HCT116 (cell line): ENCODE data around the gene RBM19. TPM values are rescaled to one million over a fixed set of nuclear protein-coding genes. Genes with fewer than 3 reads are reported as not detected.

ENCODE experiments used
- ATAC-seq: fragments of 200-7000 bp; cut with Tn5 transposase; 2 replicates; pipeline ENCODE4 v1.9.1; 2020; ENCODE audit warnings: mild to moderate bottlenecking, moderate library complexity
- BruUV-seq: library from RNA; stranded (reverse); fragments of 400-500 nt; replicated peaks from 2 replicates; lab custom pipeline; 2021; lab: Mats Ljungman, UMichigan
- CTCF ChIA-PET: fragments of 300-600 bp; sonication (Branson Sonifier 250); formaldehyde crosslinking; loops from one replicate; lab custom pipeline; 2021; ENCODE audit warnings: antibody characterized with exemption; lab: Charles Lee
- POLR2A ChIA-PET: fragments of 300-600, 350-600 bp; sonication (Branson Sonifier 250); formaldehyde crosslinking; loops from one replicate; lab custom pipeline; 2021; ENCODE audit warnings: antibody characterized with exemption; lab: Charles Lee
- RAD21 ChIA-PET, 2 experiments: fragments of 300-600 bp; sonication (Branson Sonifier 250); formaldehyde crosslinking; loops; one replicate each; lab custom pipeline; 2023; ENCODE audit warnings: low total read pairs in 2 of 2; ENCODE audit not compliant: uncharacterized antibody in 2 of 2, unreplicated experiment in 2 of 2, low non-redundant PET in 1 of 2; lab: Charles Lee
- DNase-seq: peaks from one replicate; pipeline ENCODE4 v3.0.0-alpha.2; 2010; ENCODE audit warnings: low read depth, low spot score
- H2AFZ ChIP-seq: fragments of 200-600 bp; shearing (Covaris generic), sonication (generic); 2 replicates; pipeline ENCODE4 v1.6.1; 2017; ENCODE audit warnings: low read depth, mixed run types, mixed read lengths, antibody characterized with exemption, low read length; ENCODE audit not compliant: poor library complexity, severe bottlenecking
- H3K27ac ChIP-seq: 2 replicates; pipeline ENCODE4 v1.5.1; 2012; ENCODE audit warnings: low read depth, low read length
- H3K27me3 ChIP-seq: fragments of 200-600 bp; sonication (generic); 2 replicates; pipeline ENCODE4 v1.6.1; 2016; ENCODE audit warnings: mixed run types, low read length, mixed read lengths; ENCODE audit not compliant: insufficient read depth
- H3K36me3 ChIP-seq, 2 experiments: fragments of 200-500 bp in 1 of 2; fragments of 200-600 bp in 1 of 2; sonication (Bioruptor generic) in 1 of 2; sonication (generic) in 1 of 2; 2 replicates each; pipeline versions ENCODE4 v1.5.1 to v1.6.1; 2014 to 2016; ENCODE audit warnings: low read length in 2 of 2, inconsistent platforms in 1 of 2, mixed read lengths in 1 of 2, mixed run types in 1 of 2; ENCODE audit not compliant: insufficient read depth in 2 of 2, control insufficient read depth in 1 of 2
- H3K4me1 ChIP-seq, 2 experiments: fragments of 200-600 bp in 1 of 2; sonication (generic) in 1 of 2; 2 replicates each; pipeline versions ENCODE4 v1.5.1 to v1.6.1; 2012 to 2017; ENCODE audit warnings: low read length in 2 of 2, inconsistent platforms in 1 of 2, mild to moderate bottlenecking in 1 of 2, mixed read lengths in 1 of 2, mixed run types in 1 of 2, moderate library complexity in 1 of 2; ENCODE audit not compliant: insufficient read depth in 2 of 2, control insufficient read depth in 1 of 2
- H3K4me2 ChIP-seq: fragments of 200-600 bp; sonication (generic); 2 replicates; pipeline ENCODE4 v1.6.1; 2017; ENCODE audit warnings: mixed run types, low read length, mixed read lengths
- H3K4me3 ChIP-seq, 2 experiments: fragments of 200-600 bp in 1 of 2; sonication (generic) in 1 of 2; replicated peaks in 1 of 2; 2 replicates each; pipeline ENCODE4 v1.5.1; 2011 to 2016; ENCODE audit warnings: low read length in 2 of 2, control low read depth in 1 of 2, low read depth in 1 of 2, mild to moderate bottlenecking in 1 of 2, mixed read lengths in 1 of 2, mixed run types in 1 of 2
- H3K79me2 ChIP-seq: fragments of 200-600 bp; sonication (generic); 2 replicates; pipeline ENCODE4 v1.6.1; 2017; ENCODE audit warnings: mild to moderate bottlenecking, mixed run types, low read length, moderate library complexity, mixed read lengths; ENCODE audit not compliant: insufficient read depth
- H3K9ac ChIP-seq: fragments of 200-600 bp; sonication (generic); 2 replicates; pipeline ENCODE4 v1.6.1; 2016; ENCODE audit warnings: low read length, mixed read lengths
- H3K9me2 ChIP-seq: fragments of 200-600 bp; sonication (generic), shearing (Covaris generic); 2 replicates; pipeline ENCODE4 v1.6.1; 2017; ENCODE audit warnings: mixed run types, mild to moderate bottlenecking, moderate library complexity; ENCODE audit not compliant: insufficient read depth
- H3K9me3 ChIP-seq, 2 experiments: fragments of 200-500 bp in 1 of 2; fragments of 200-600 bp in 1 of 2; sonication (Bioruptor generic) in 1 of 2; sonication (generic) in 1 of 2; 2 replicates each; pipeline ENCODE4 v1.6.1; 2014 to 2017; ENCODE audit warnings: low read length in 2 of 2, mixed read lengths in 2 of 2, inconsistent platforms in 1 of 2, low read depth in 1 of 2, mild to moderate bottlenecking in 1 of 2, mixed run types in 1 of 2, moderate library complexity in 1 of 2; ENCODE audit not compliant: control insufficient read depth in 1 of 2, insufficient read depth in 1 of 2
- H4K20me1 ChIP-seq: fragments of 200-600 bp; sonication (generic), shearing (Covaris generic); 2 replicates; pipeline ENCODE4 v1.6.1; 2017; ENCODE audit warnings: mixed run types, mild to moderate bottlenecking, moderate library complexity; ENCODE audit not compliant: insufficient read depth
- ATF3 ChIP-seq: IDR thresholded peaks from 2 replicates; pipeline ENCODE4 v1.6.1; 2012
- CEBPB ChIP-seq: IDR thresholded peaks from 2 replicates; pipeline ENCODE4 v1.6.1; 2012; ENCODE audit warnings: low read depth
- CTCF ChIP-seq, 3 experiments: fragments of 200-600 bp in 1 of 3; sonication (generic) in 1 of 3; IDR thresholded peaks in 2 of 3; conservative IDR thresholded peaks in 1 of 3; 2 replicates each; pipeline ENCODE4 v1.5.1; 2012 to 2017; ENCODE audit warnings: low read depth in 2 of 3, low read length in 2 of 3, antibody characterized with exemption in 1 of 3, borderline replicate concordance in 1 of 3, control low read depth in 1 of 3, mild to moderate bottlenecking in 1 of 3, mixed read lengths in 1 of 3, mixed run types in 1 of 3, moderate library complexity in 1 of 3; ENCODE audit not compliant: insufficient read depth in 1 of 3
- ELF1 ChIP-seq: IDR thresholded peaks from 2 replicates; pipeline ENCODE4 v1.6.1; 2012; ENCODE audit warnings: low read depth, borderline replicate concordance
- EZH2 ChIP-seq: fragments of 200-600 bp; sonication (generic); IDR thresholded peaks from 2 replicates; pipeline ENCODE4 v1.6.1; 2017; ENCODE audit warnings: antibody characterized with exemption, mixed run types
- FOSL1 ChIP-seq: IDR thresholded peaks from 2 replicates; pipeline ENCODE4 v1.6.1; 2012; ENCODE audit warnings: low read depth
- JUND ChIP-seq: IDR thresholded peaks from 2 replicates; pipeline ENCODE4 v1.6.1; 2012
- MAX ChIP-seq: IDR thresholded peaks from 2 replicates; pipeline ENCODE4 v1.6.1; 2012
- POLR2A ChIP-seq: IDR thresholded peaks from 2 replicates; pipeline ENCODE4 v1.7.0; 2011; ENCODE audit warnings: borderline replicate concordance; ENCODE audit not compliant: insufficient read depth, insufficient read length; ENCODE audit errors: extremely low read depth
- RAD21 ChIP-seq: IDR thresholded peaks from 2 replicates; pipeline ENCODE4 v1.6.1; 2012; ENCODE audit warnings: low read depth, mild to moderate bottlenecking
- REST ChIP-seq: IDR thresholded peaks from 2 replicates; pipeline ENCODE4 v1.6.1; 2012; ENCODE audit warnings: low read depth
- SIN3A ChIP-seq: IDR thresholded peaks from 2 replicates; pipeline ENCODE4 v1.6.1; 2012; ENCODE audit warnings: low read depth
- SP1 ChIP-seq: IDR thresholded peaks from 2 replicates; pipeline ENCODE4 v1.6.1; 2012; ENCODE audit warnings: low read depth
- SRF ChIP-seq: IDR thresholded peaks from 2 replicates; pipeline ENCODE4 v1.6.1; 2012; ENCODE audit warnings: low read depth
- TCF7L2 ChIP-seq: IDR thresholded peaks from 2 replicates; pipeline ENCODE4 v1.7.0; 2011; ENCODE audit warnings: borderline replicate concordance, inconsistent platforms; ENCODE audit not compliant: insufficient read depth, insufficient read length; ENCODE audit errors: extremely low read depth
- YY1 ChIP-seq: IDR thresholded peaks from 2 replicates; pipeline ENCODE4 v1.6.1; 2011; ENCODE audit warnings: low read length, low read depth, moderate library complexity, mild to moderate bottlenecking; ENCODE audit not compliant: insufficient replicate concordance; ENCODE audit errors: extremely low read depth
- ZBTB33 ChIP-seq: IDR thresholded peaks from 2 replicates; pipeline ENCODE4 v1.6.1; 2011; ENCODE audit warnings: mild to moderate bottlenecking, low read length, moderate library complexity; ENCODE audit not compliant: insufficient replicate concordance; ENCODE audit errors: extremely low read depth
- ZFX ChIP-seq: fragments of 450-650 bp; IDR thresholded peaks from 2 replicates; pipeline ENCODE4 v1.6.1; 2017
- ZNF274 ChIP-seq: fragments of 200-500 bp; sonication (Bioruptor generic); IDR thresholded peaks from 2 replicates; pipeline ENCODE4 v1.6.1; 2014; ENCODE audit warnings: mild to moderate bottlenecking, low read depth, low read length, inconsistent platforms
- intact Hi-C: fragments of 100-400 bp; cut with micrococcal nuclease; formaldehyde crosslinking; loops from 2 replicates; pipeline ENCODE4 v1.10.0; 2022
- total RNA-seq: library from RNA; stranded (reverse); gene quantifications from one replicate; pipeline ENCODE4 v1.2.1, GENCODE V29; 2021; ENCODE audit not compliant: unreplicated experiment

Gene RBM19
- total RNA-seq, 1 experiment from 2014 or later = 30.7 TPM

GRCh38 chr12:113792450-113792849, 173.7 kb downstream of the RBM19 start:
- BruUV-seq = no TSS peak
- Histone ChIP-seq H3K79me2 (no peaks in the 10 kb centered on the region), H4K20me1 (no peaks in the 10 kb centered on the region), H3K36me3 (no peaks in the 10 kb centered on the region), H3K27me3 (no peaks in the 10 kb centered on the region), H3K27ac (no peak overlapping the region), H3K9me2 (no peaks in the 10 kb centered on the region), H3K4me1 (peaks cover 8 to 13% of the 10 kb centered on the region in 2 experiments), H2AFZ (no peak overlapping the region), H3K9me3 (no peaks in the 10 kb centered on the region), H3K4me3 (no peak overlapping the region), H3K4me2 (no peak overlapping the region), H3K9ac (no peak overlapping the region)
- ChIA-PET CTCF (no interaction called here), RAD21 (no interaction called here), POLR2A (no interaction called here)
- no peak for TF ChIP-seq YY1
- TF ChIP-seq REST = no peak
- TF ChIP-seq MAX = no peak
- no peak for TF ChIP-seq ZBTB33
- TF ChIP-seq SIN3A = no peak
- no peak for TF ChIP-seq TCF7L2
- no peak for TF ChIP-seq FOSL1
- TF ChIP-seq SP1 = no peak
- no peak for TF ChIP-seq RAD21
- TF ChIP-seq ATF3 = no peak
- TF ChIP-seq CTCF (IDR thresholded peaks at IDR 0.05 in 2 of 3, conservative IDR thresholded peaks at IDR 0.05 in 1 of 3; ENCODE audit: borderline replicate concordance in 1 of 3, insufficient read depth in 1 of 3, low read depth in 2 of 3, low read length in 2 of 3) = no peak
- no peak for TF ChIP-seq POLR2A
- TF ChIP-seq ZFX = no peak
- no peak for TF ChIP-seq SRF
- no peak for TF ChIP-seq EZH2
- TF ChIP-seq ELF1 = no peak
- TF ChIP-seq ZNF274 = no peak
- TF ChIP-seq JUND = no peak
- no peak for TF ChIP-seq CEBPB
- no peak for ATAC-seq
- intact Hi-C loops = no loop called here
- DNase-seq = no peak
